SK-N-MC (cell line): ENCODE results near the gene DIP2C.

ENCODE experiments used
- EZH2 ChIP-seq: fragments of 200-600 bp; sonication (generic); IDR thresholded peaks from one replicate; pipeline ENCODE4 v1.6.1; 2017; ENCODE audit warnings: antibody characterized with exemption
- POLR2AphosphoS5 ChIP-seq: IDR thresholded peaks from 2 replicates; pipeline ENCODE4 v1.6.1; 2012; ENCODE audit warnings: mild to moderate bottlenecking, low read depth, low read length, borderline replicate concordance

DNA sequence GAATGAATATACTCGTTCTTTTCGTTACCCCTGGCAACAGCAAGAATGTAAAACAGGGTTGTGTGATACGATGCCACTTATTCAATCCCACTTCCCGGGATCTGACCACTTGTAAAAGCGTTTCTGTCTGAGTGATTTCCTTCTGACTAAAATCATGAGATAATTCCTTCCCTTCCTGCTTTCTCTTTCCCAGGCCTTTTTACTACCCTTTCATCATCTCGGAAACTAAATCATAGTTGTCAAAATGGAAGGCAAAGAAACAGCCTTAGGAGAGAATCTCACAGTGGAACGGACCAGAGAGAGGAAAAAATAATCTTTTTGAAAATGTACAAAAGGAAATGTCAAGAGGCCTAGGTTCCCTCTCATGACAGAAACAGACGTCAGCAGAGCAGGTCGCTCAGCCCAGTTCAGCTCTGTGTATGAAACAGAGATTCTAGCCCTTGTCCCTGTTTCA lies 29.8 kb downstream of the DIP2C start:
- TF ChIP-seq EZH2 (no peak), POLR2AphosphoS5 (no peak)
